GM12801 (cell line): ENCODE data around the gene CPB1.

Experiments
- CTCF ChIP-seq: IDR thresholded peaks from one replicate; pipeline ENCODE4 v1.5.1; 2011; ENCODE audit warnings: control low read depth; ENCODE audit not compliant: insufficient read length; ENCODE audit errors: extremely low read depth

Gene CPB1

DNA sequence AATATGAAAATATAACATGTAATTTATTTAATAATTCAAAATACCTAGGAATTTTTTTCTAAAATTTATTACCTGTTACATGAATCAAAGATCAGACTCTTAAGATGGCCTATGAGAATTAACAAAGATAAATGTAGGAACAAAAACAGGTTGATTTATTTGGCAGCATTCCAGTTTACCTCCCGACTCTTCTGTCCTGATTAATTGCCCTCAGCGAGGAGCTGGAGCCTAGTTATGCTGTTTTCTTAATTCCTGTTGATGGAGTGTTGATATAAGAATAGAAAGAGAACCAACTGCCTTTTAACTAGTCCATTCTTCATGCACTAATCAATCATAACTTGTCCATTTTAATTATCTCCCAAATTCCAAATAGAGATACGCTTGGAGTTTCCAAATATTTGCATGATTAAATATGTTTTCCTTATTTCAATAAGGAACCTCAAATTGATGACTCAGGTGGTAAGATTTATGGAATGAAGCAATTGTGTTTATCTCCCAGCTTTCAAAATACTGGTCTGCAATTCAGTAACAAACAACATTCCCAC, 10.6 kb upstream of the CPB1 start:
- no peak for TF ChIP-seq CTCF

DNA sequence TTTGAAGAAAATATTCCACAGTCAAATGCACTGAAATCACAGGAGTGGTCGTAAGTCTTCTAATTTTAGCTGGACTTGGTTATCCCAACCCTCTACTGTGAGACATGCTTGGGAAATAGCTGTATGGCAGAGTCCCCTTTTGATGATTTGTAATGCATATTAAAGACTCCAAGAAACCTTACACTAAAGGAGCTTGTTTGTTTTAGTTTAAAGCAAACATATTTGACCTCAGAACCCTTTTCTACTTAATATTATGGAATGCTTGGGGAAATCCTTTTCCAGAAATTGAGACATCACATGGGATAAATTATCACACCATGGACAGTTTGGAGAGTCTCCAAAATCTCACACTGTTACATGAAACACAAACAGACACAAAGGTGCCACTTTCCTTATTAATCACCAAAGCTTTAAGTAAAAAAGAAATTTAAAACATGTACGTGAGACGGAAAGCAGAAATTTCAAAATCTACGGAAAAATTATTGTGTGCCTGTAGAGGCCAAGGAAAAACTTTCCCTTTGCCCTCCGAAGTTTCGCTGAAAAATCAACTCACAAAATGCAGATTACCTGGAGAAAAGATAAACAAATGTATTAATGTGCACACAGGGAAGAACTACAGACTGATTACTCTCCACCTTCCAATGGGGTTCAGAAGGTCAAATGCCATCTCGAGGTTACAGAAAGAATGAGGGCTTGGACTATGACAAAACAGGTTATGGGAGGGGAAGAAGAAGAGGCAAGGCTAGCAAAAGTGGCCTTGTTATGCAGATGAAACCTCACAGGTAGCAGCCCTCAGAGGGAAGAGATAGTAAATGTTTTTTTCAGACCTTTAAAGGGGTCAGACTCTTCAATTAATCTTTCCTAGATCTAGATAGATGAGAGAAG, 7.0 kb upstream of the CPB1 start:
- TF ChIP-seq CTCF: no peak

GRCh38 chr3:148823026-148823425, 4.6 kb upstream of the CPB1 start:
- no peak for TF ChIP-seq CTCF

GRCh38 chr3:148825476-148825875, 2.1 kb upstream of the CPB1 start:
- TF ChIP-seq CTCF: no peak

DNA sequence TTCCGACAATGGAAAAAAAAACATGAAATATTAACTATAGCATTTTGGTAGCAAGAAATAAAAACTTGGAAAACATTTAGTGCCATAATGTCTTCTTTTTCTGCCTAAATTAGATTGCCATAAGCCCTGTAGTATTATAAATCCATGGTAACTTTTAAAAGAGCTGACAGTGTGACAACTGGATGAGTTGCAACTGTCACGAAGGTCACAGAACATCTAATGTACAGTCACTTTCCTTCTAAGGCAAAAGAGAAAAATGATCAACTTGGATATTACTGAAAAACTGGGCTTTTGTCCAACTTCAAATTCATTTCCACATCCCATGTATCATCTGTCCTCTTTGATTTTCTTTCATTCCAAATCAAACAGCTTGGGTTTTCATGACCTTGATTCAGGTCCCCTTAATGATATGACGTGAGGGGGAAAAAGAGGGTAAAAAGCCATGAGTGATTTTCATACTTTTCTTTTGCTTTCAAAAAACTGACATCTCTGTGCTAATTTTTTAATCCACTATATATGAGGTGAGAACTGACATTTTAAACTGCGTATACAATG, 602 bp downstream of the CPB1 start:
- no peak for TF ChIP-seq CTCF

DNA sequence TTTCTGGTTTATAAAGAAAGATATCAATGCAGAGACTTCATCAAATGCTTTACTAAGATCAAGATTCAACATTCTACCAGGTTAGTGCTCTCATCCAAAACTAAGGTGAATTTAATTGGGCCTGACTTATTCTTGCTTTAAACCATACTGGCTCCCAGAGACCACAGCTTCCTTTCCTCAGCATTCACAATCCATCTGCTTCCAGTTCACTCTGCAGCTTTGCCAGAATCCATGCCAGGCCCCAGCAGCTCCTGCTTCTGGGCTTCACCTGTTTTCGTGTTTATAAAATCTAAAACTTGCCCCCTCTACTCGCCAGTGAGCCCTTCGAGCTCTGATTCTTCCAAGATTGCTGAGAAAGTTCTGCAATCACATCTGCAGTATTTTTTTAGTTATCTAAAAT, 2.3 kb downstream of the CPB1 start:
- TF ChIP-seq CTCF: no peak

DNA sequence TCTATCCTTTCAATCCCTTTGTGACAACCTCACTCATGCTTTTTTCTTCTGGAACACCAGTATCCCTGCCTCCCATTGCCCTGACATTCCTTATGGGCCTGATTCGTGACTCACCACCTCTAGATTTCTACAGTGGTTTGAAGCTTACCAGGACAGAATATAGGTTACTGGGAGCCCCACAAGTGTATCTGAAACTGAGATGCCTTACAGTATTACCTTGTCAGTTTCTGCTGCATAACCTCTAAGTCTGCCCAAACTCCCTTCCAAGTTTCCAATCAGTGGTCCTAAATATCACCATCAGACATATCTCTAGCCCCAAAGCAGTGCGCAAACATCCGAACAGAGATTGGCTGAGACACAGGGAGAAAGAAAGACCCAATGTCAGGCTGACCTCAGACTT, 5.6 kb downstream of the CPB1 start:
- no peak for TF ChIP-seq CTCF
